ENCODE data around the gene RAB3A.

Gene RAB3A

GRCh38 chr19:18197941-18198340, 5.9 kb downstream of the RAB3A start:
- DNase-seq (ENCODE audit: low read depth): no peak

GRCh38 chr19:18197306-18197705, 6.5 kb downstream of the RAB3A start:
- no peak overlapping the region for H3K4me3 ChIP-seq (ENCODE audit: low read length)
- DNase-seq (ENCODE audit: low read depth): no peak
- no peak for TF ChIP-seq CTCF (conservative IDR thresholded peaks at IDR 0.05; ENCODE audit: low read length)

More at GRCh38 chr19:18197941-18198340, 5.9 kb downstream of the RAB3A start:
- no peak overlapping the region for H3K4me3 ChIP-seq (ENCODE audit: low read length)
- no peak for TF ChIP-seq CTCF (conservative IDR thresholded peaks at IDR 0.05; ENCODE audit: low read length)

- H3K4me3 ChIP-seq (ENCODE audit: low read length): no peak overlapping the region
- TF ChIP-seq CTCF (conservative IDR thresholded peaks at IDR 0.05; ENCODE audit: low read length): no peak
- DNase-seq (ENCODE audit: low read depth): no peak
These were observed 7.4 kb downstream of the RAB3A start for GRCh38 chr19:18196511-18196845.

- no peak for TF ChIP-seq CTCF (conservative IDR thresholded peaks at IDR 0.05; ENCODE audit: low read length)
- peak overlapping the region; percentile 78 for H3K4me3 ChIP-seq (ENCODE audit: low read length)
- no peak for DNase-seq (ENCODE audit: low read depth)
These were observed 9.1 kb downstream of the RAB3A start for GRCh38 chr19:18194554-18195238.

GRCh38 chr19:18194181-18194530, 9.7 kb downstream of the RAB3A start:
- no peak for DNase-seq (ENCODE audit: low read depth)
- peak overlapping the region; percentile 78 for H3K4me3 ChIP-seq (ENCODE audit: low read length)
- no peak for TF ChIP-seq CTCF (conservative IDR thresholded peaks at IDR 0.05; ENCODE audit: low read length)

- no peak for TF ChIP-seq CTCF (conservative IDR thresholded peaks at IDR 0.05; ENCODE audit: low read length)
- peak overlapping the region; percentile 78 for H3K4me3 ChIP-seq (ENCODE audit: low read length)
- DNase-seq (ENCODE audit: low read depth): no peak
These were observed 10.3 kb downstream of the RAB3A start for GRCh38 chr19:18193388-18194180.
